Measurements from ENCODE around the gene OTUB1. TPM values are rescaled to one million over a fixed set of nuclear protein-coding genes. Genes with fewer than 3 reads are reported as not detected.
A peak's percentile ranks its signal among the peaks of the same experiment; 100 is the strongest.

OTUB1 gene
- total RNA-seq, 2 donors from 2014 or later: 87.7 to 95.1 TPM

GRCh38 chr11:64036087-64037026 is 50.1 kb downstream of the OTUB1 start:
- peak; percentile 13 for TF ChIP-seq CTCF (conservative IDR thresholded peaks at IDR 0.05)
- H3K9ac ChIP-seq (ENCODE audit: extremely low read depth, low read length, poor library complexity, severe bottlenecking): no peak overlapping the region
- peak overlapping the region; percentile 19 for H3K4me3 Mint-ChIP-seq
- H3K36me3 ChIP-seq (ENCODE audit: control insufficient read depth, insufficient read depth, low read length): no peaks in the 10 kb centered on the region
- no peak overlapping the region for H3K27ac Mint-ChIP-seq
- no peak overlapping the region for H3K27ac ChIP-seq (ENCODE audit: low read depth, low read length)
- no peaks in the 10 kb centered on the region for H3K9me3 Mint-ChIP-seq
- no peaks in the 10 kb centered on the region for H3K36me3 Mint-ChIP-seq (ENCODE audit: low read depth)
- WGBS, 2 experiments (ENCODE audit: insufficient coverage in 1 of 2, insufficient read length in 1 of 2): 2 to 5% methylated on average over 13 to 84 of the region's 85 CpGs
- DNase-seq: peak; percentile 68
- H3K4me1 Mint-ChIP-seq: peaks cover 6% of the 10 kb centered on the region
- no peaks in the 10 kb centered on the region for H3K4me1 ChIP-seq (ENCODE audit: control insufficient read depth, insufficient read depth, low read length)
- H3K9me3 ChIP-seq (ENCODE audit: control insufficient read depth, low read length): no peaks in the 10 kb centered on the region
- peak overlapping the region; percentile 60 for H3K4me3 ChIP-seq (ENCODE audit: low read length)
- peaks cover 90% of the 10 kb centered on the region for H3K27me3 Mint-ChIP-seq (ENCODE audit: insufficient read depth)
- H3K27me3 ChIP-seq (ENCODE audit: control insufficient read depth, insufficient read depth, low read length, poor library complexity, severe bottlenecking): peaks cover 80% of the 10 kb centered on the region

- Mint-ChIP-seq H3K4me1 (peaks cover 8% of the 10 kb centered on the region), H3K9me3 (no peaks in the 10 kb centered on the region), H3K27ac (no peak overlapping the region), H3K27me3 (ENCODE audit: insufficient read depth) (peaks cover 86% of the 10 kb centered on the region), H3K4me3 (peak overlapping the region; percentile 19), H3K36me3 (ENCODE audit: low read depth) (no peaks in the 10 kb centered on the region)
- WGBS, 2 experiments (ENCODE audit: insufficient coverage in 1 of 2, insufficient read length in 1 of 2): 31 to 37% methylated on average over 15 to 18 of the region's 23 CpGs
- DNase-seq: no peak
- H3K9me3 ChIP-seq (ENCODE audit: control insufficient read depth, low read length): no peaks in the 10 kb centered on the region
- no peak overlapping the region for H3K27ac ChIP-seq (ENCODE audit: low read depth, low read length)
- TF ChIP-seq CTCF (conservative IDR thresholded peaks at IDR 0.05): no peak
- no peaks in the 10 kb centered on the region for H3K36me3 ChIP-seq (ENCODE audit: control insufficient read depth, insufficient read depth, low read length)
- H3K4me3 ChIP-seq (ENCODE audit: low read length): no peak overlapping the region
- no peaks in the 10 kb centered on the region for H3K4me1 ChIP-seq (ENCODE audit: control insufficient read depth, insufficient read depth, low read length)
- H3K9ac ChIP-seq (ENCODE audit: extremely low read depth, low read length, poor library complexity, severe bottlenecking): no peak overlapping the region
- H3K27me3 ChIP-seq (ENCODE audit: control insufficient read depth, insufficient read depth, low read length, poor library complexity, severe bottlenecking): peaks cover 75% of the 10 kb centered on the region
Measured at GRCh38 chr11:64037027-64037634, 50.9 kb downstream of the OTUB1 start.

GRCh38 chr11:64038500-64038899 is 52.3 kb downstream of the OTUB1 start:
- Mint-ChIP-seq H3K27ac (no peak overlapping the region), H3K36me3 (ENCODE audit: low read depth) (no peaks in the 10 kb centered on the region), H3K4me1 (peaks cover 8% of the 10 kb centered on the region), H3K9me3 (no peaks in the 10 kb centered on the region), H3K4me3 (no peak overlapping the region), H3K27me3 (ENCODE audit: insufficient read depth) (peaks cover 81% of the 10 kb centered on the region)
- no peak overlapping the region for H3K27ac ChIP-seq (ENCODE audit: low read depth, low read length)
- no peak for TF ChIP-seq CTCF (conservative IDR thresholded peaks at IDR 0.05)
- no peak overlapping the region for H3K4me3 ChIP-seq (ENCODE audit: low read length)
- peaks cover 61% of the 10 kb centered on the region for H3K27me3 ChIP-seq (ENCODE audit: control insufficient read depth, insufficient read depth, low read length, poor library complexity, severe bottlenecking)
- H3K36me3 ChIP-seq (ENCODE audit: control insufficient read depth, insufficient read depth, low read length): no peaks in the 10 kb centered on the region
- H3K9me3 ChIP-seq (ENCODE audit: control insufficient read depth, low read length): no peaks in the 10 kb centered on the region
- no peak overlapping the region for H3K9ac ChIP-seq (ENCODE audit: extremely low read depth, low read length, poor library complexity, severe bottlenecking)
- no peak for DNase-seq
- WGBS, 2 experiments (ENCODE audit: insufficient coverage in 1 of 2, insufficient read length in 1 of 2): 97 to 100% methylated on average over 1 to 4 of the region's 4 CpGs
- H3K4me1 ChIP-seq (ENCODE audit: control insufficient read depth, insufficient read depth, low read length): no peaks in the 10 kb centered on the region
